Epidermal melanocyte (primary cell): Measurements from ENCODE around the gene MOCS3.
"Not testable (repeated sequence)": the region's sequence is repeated elsewhere in the genome, so short reads cannot be mapped to it uniquely, and the experiment has no call there.

ENCODE experiments used
- DNase-seq: peaks from one replicate; pipeline ENCODE4 v3.0.0; 2011; ENCODE audit warnings: low spot score; ENCODE audit not compliant: insufficient read length

The MOCS3 gene

GRCh38 chr20:50931306-50932015 lies 27.2 kb upstream of the MOCS3 start, which contains the start of gene ADNP:
ADNP (minus strand) TSS chr20:50931437; CDS start chr20:50903996, 27,441 bp downstream.
- peak; percentile 56 for DNase-seq

GRCh38 chr20:50932016-50932485 lies 26.6 kb upstream of the MOCS3 start:
- DNase-seq: no peak

GRCh38 chr20:50932691-50933280 lies 25.8 kb upstream of the MOCS3 start:
- DNase-seq: no peak

GRCh38 chr20:50933589-50933988 lies 25.0 kb upstream of the MOCS3 start:
- no peak for DNase-seq

- no peak for DNase-seq
Measured at GRCh38 chr20:50943069-50943468, 15.5 kb upstream of the MOCS3 start.

- DNase-seq: no peak
Measured at GRCh38 chr20:50948132-50948785, 10.4 kb upstream of the MOCS3 start.

GRCh38 chr20:50953196-50953595 lies 5.4 kb upstream of the MOCS3 start:
- no peak for DNase-seq

GRCh38 chr20:50953821-50954220 lies 4.8 kb upstream of the MOCS3 start:
- DNase-seq: no peak

- DNase-seq: no peak
Measured at GRCh38 chr20:50957276-50957675, 1.3 kb upstream of the MOCS3 start.

- peak; percentile 53 for DNase-seq
Measured at GRCh38 chr20:50957798-50958614, 612 bp upstream of the MOCS3 start, which contains the start of gene DPM1. DPM1 (minus strand) TSS chr20:50958532; CDS start chr20:50958523, 9 bp downstream.

- no peak for DNase-seq
Measured at GRCh38 chr20:50959543-50960126, 1.0 kb downstream of the MOCS3 start.

GRCh38 chr20:50967586-50967985 lies 9.0 kb downstream of the MOCS3 start:
- DNase-seq: no peak

- DNase-seq: no peak
Measured at GRCh38 chr20:50968289-50968688, 9.7 kb downstream of the MOCS3 start.

- no peak for DNase-seq
Measured at GRCh38 chr20:50969435-50969834, 10.8 kb downstream of the MOCS3 start.

GRCh38 chr20:50969912-50970311 lies 11.3 kb downstream of the MOCS3 start:
- DNase-seq: no peak

- no peak for DNase-seq
Measured at GRCh38 chr20:50975701-50976330, 17.2 kb downstream of the MOCS3 start.

GRCh38 chr20:50977066-50978021 lies 18.7 kb downstream of the MOCS3 start:
- DNase-seq: no peak

- not testable (repeated sequence) for DNase-seq
Measured at GRCh38 chr20:50978533-50978932, 19.9 kb downstream of the MOCS3 start.

- peak; percentile 78 for DNase-seq
Measured at GRCh38 chr20:50980071-50980681, 21.6 kb downstream of the MOCS3 start.
